ENCODE data around the gene CPPED1. TPM values are rescaled to one million over a fixed set of nuclear protein-coding genes. Genes with fewer than 3 reads are reported as not detected.

CPPED1 gene
- total RNA-seq, 1 experiment from 2014 or later, result 8.1 TPM

GRCh38 chr16:12802048-12802447 lies 1.6 kb downstream of the CPPED1 start:
- Histone ChIP-seq H3K36me3 (ENCODE audit: control insufficient read depth in 1 of 2, insufficient read depth in 2 of 2, low read length in 2 of 2) (no peaks in the 10 kb centered on the region), H3K4me2 (ENCODE audit: low read length) (peak overlapping the region; percentile 94), H3K9me2 (ENCODE audit: insufficient read depth) (no peaks in the 10 kb centered on the region), H3K27me3 (ENCODE audit: insufficient read depth, low read length) (no peaks in the 10 kb centered on the region), H3K9ac (ENCODE audit: low read length) (no peak overlapping the region), H3K79me2 (ENCODE audit: insufficient read depth, low read length) (peaks cover 8% of the 10 kb centered on the region), H3K27ac (ENCODE audit: low read depth, low read length) (no peak overlapping the region), H3K4me1 (ENCODE audit: control insufficient read depth in 1 of 2, insufficient read depth in 2 of 2, low read length in 2 of 2) (peaks cover 10 to 23% of the 10 kb centered on the region in 2 experiments; a peak in 3 of 4 replicates), H3K4me3 (replicated peaks in 1 of 2; ENCODE audit: low read depth in 1 of 2, low read length in 2 of 2) (peak overlapping the region in 1 of 2 experiments; percentile 93; a peak in 3 of 4 replicates), H4K20me1 (ENCODE audit: insufficient read depth) (no peaks in the 10 kb centered on the region), H2AFZ (ENCODE audit: low read depth, low read length, poor library complexity, severe bottlenecking) (no peak overlapping the region), H3K9me3 (ENCODE audit: control insufficient read depth in 1 of 2, insufficient read depth in 1 of 2, low read depth in 1 of 2, low read length in 2 of 2) (no peaks in the 10 kb centered on the region)
- ChIA-PET POLR2A (no interaction called here), CTCF (no interaction called here), RAD21 (ENCODE audit: low non-redundant PET in 1 of 2, low total read pairs in 2 of 2, uncharacterized antibody in 2 of 2, unreplicated experiment in 2 of 2) (no interaction called here)
- intact Hi-C loops (cut with micrococcal nuclease), result loop anchor here (2.0 to 5.0 kb wide), 2 partner anchors 189 to 230 kb away; no protein-coding TSS in a partner anchor
- BruUV-seq (replicated peaks), result no TSS peak
- DNase-seq (ENCODE audit: low read depth, low spot score), result no peak
- TF ChIP-seq EZH2phosphoT487 (IDR thresholded peaks at IDR 0.05; ENCODE audit: borderline replicate concordance) (no peak), RAD21 (IDR thresholded peaks at IDR 0.05; ENCODE audit: low read depth) (no peak), FOSL1 (IDR thresholded peaks at IDR 0.05; ENCODE audit: low read depth) (no peak), ZBTB33 (IDR thresholded peaks at IDR 0.05; ENCODE audit: extremely low read depth, insufficient replicate concordance, low read length) (no peak), CBX3 (IDR thresholded peaks at IDR 0.05; ENCODE audit: low read depth) (no peak)
- ATAC-seq, result no peak

- Histone ChIP-seq H3K9me3 (ENCODE audit: control insufficient read depth in 1 of 2, insufficient read depth in 1 of 2, low read depth in 1 of 2, low read length in 2 of 2) (no peaks in the 10 kb centered on the region), H3K79me2 (ENCODE audit: insufficient read depth, low read length) (peaks cover 8% of the 10 kb centered on the region), H4K20me1 (ENCODE audit: insufficient read depth) (no peaks in the 10 kb centered on the region), H2AFZ (ENCODE audit: low read depth, low read length, poor library complexity, severe bottlenecking) (no peak overlapping the region), H3K27ac (ENCODE audit: low read depth, low read length) (no peak overlapping the region), H3K27me3 (ENCODE audit: insufficient read depth, low read length) (no peaks in the 10 kb centered on the region), H3K9me2 (ENCODE audit: insufficient read depth) (no peaks in the 10 kb centered on the region), H3K4me3 (replicated peaks in 1 of 2; ENCODE audit: low read depth in 1 of 2, low read length in 2 of 2) (0 out of 4 replicates have a peak overlapping the region, but pooled peaks of 1 of the 2 experiments have one; percentile 93), H3K9ac (ENCODE audit: low read length) (no peak overlapping the region), H3K36me3 (ENCODE audit: control insufficient read depth in 1 of 2, insufficient read depth in 2 of 2, low read length in 2 of 2) (no peaks in the 10 kb centered on the region), H3K4me1 (ENCODE audit: control insufficient read depth in 1 of 2, insufficient read depth in 2 of 2, low read length in 2 of 2) (peaks cover 10 to 27% of the 10 kb centered on the region in 2 experiments; a peak in 3 of 4 replicates), H3K4me2 (ENCODE audit: low read length) (peak overlapping the region; percentile 94)
- ATAC-seq, result no peak
- POLR2A ChIA-PET, result no interaction called here
- TF ChIP-seq YY1 (IDR thresholded peaks at IDR 0.05; ENCODE audit: extremely low read depth, insufficient replicate concordance, low read depth, low read length), result no peak
- no peak for TF ChIP-seq SP1 (IDR thresholded peaks at IDR 0.05; ENCODE audit: low read depth)
- TF ChIP-seq CTCF (IDR thresholded peaks at IDR 0.05 in 2 of 3, conservative IDR thresholded peaks at IDR 0.05 in 1 of 3; ENCODE audit: borderline replicate concordance in 1 of 3, insufficient read depth in 1 of 3, low read depth in 2 of 3, low read length in 2 of 3), result no peak
- RAD21 ChIA-PET (ENCODE audit: low non-redundant PET in 1 of 2, low total read pairs in 2 of 2, uncharacterized antibody in 2 of 2, unreplicated experiment in 2 of 2), result no interaction called here
- no peak for DNase-seq (ENCODE audit: low read depth, low spot score)
- intact Hi-C loops (cut with micrococcal nuclease), result loop anchor here (2.0 to 5.0 kb wide), 2 partner anchors 189 to 229 kb away; no protein-coding TSS in a partner anchor
- CTCF ChIA-PET, result no interaction called here
- no TSS peak for BruUV-seq (replicated peaks)
Observed at GRCh38 chr16:12801511-12802042, 2.1 kb downstream of the CPPED1 start.
